NCI-H524 (cell line): ENCODE data around the gene HACL1.

ENCODE experiments used
- DNase-seq, 2 experiments: peaks; one replicate each; lab custom pipeline; 2025; lab: John Stamatoyannopoulos, UW

The HACL1 gene

GRCh38 chr3:15601399-15602145, at the start of gene HACL1, which contains the start of gene BTD:
Gene HACL1 (minus strand): TSS chr3:15601569. CDS start chr3:15601463, 106 bp downstream.
Gene BTD (plus strand): TSS chr3:15601745. CDS start chr3:15635440, 33,695 bp downstream.
- no peak for DNase-seq

- no peak for DNase-seq
Measured at GRCh38 chr3:15649858-15650257, 48.5 kb upstream of the HACL1 start.

- DNase-seq: no peak
Measured at GRCh38 chr3:15649341-15649740, 48.0 kb upstream of the HACL1 start.

GRCh38 chr3:15647611-15648167, 46.3 kb upstream of the HACL1 start:
- DNase-seq: no peak

- no peak for DNase-seq
Measured at GRCh38 chr3:15646851-15647511, 45.6 kb upstream of the HACL1 start.

GRCh38 chr3:15645740-15646501, 44.6 kb upstream of the HACL1 start:
- no peak for DNase-seq

- no peak for DNase-seq
Measured at GRCh38 chr3:15645246-15645645, 43.9 kb upstream of the HACL1 start.

- no peak for DNase-seq
Measured at GRCh38 chr3:15638891-15639262, 37.5 kb upstream of the HACL1 start.

- no peak for DNase-seq
Measured at GRCh38 chr3:15638193-15638890, 37.0 kb upstream of the HACL1 start.

GRCh38 chr3:15637131-15637951, 36.0 kb upstream of the HACL1 start:
- DNase-seq: peak in 1 of 2 experiments; percentile 33

- DNase-seq: no peak
Measured at GRCh38 chr3:15636028-15636709, 34.8 kb upstream of the HACL1 start.

GRCh38 chr3:15635121-15635661, 33.8 kb upstream of the HACL1 start:
- no peak for DNase-seq

GRCh38 chr3:15634671-15635070, 33.3 kb upstream of the HACL1 start:
- DNase-seq: no peak

- no peak for DNase-seq
Measured at GRCh38 chr3:15633766-15634598, 32.6 kb upstream of the HACL1 start.

GRCh38 chr3:15633159-15633558, 31.8 kb upstream of the HACL1 start:
- no peak for DNase-seq

- DNase-seq: no peak
Measured at GRCh38 chr3:15632212-15632580, 30.8 kb upstream of the HACL1 start.

GRCh38 chr3:15631426-15632211, 30.2 kb upstream of the HACL1 start:
- no peak for DNase-seq

- DNase-seq: no peak
Measured at GRCh38 chr3:15630646-15631350, 29.4 kb upstream of the HACL1 start.
